HG03103 (cell line): ENCODE data around the gene SRGAP1.
A peak's percentile ranks its signal among the peaks of the same experiment; 100 is the strongest.

Experiments
- ATAC-seq: cut with Tn5 transposase; IDR thresholded peaks from one replicate; pipeline ENCODE4 v1.9.1; 2021; ENCODE audit warnings: low read depth; ENCODE audit not compliant: unreplicated experiment

The SRGAP1 gene

DNA sequence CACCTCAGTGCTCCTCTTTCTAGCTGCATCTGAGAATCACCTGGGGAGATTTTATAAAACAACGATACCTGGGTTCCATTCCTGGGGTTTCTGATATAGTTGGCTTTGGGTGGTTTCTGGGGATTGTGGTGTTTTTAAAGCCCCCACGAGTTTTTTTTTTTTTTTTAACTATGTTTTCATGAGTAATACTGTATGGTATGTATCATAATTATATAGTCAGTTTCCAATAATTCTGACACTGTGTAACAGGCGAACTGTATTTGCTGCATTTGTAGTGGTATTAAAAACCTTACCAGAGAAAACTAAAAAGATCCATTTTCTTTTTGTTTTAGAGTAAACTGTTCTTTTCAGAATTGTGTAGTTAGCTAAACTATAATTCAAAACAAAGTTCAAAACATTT is 84.9 kb downstream of the SRGAP1 start:
- ATAC-seq, result no peak

DNA sequence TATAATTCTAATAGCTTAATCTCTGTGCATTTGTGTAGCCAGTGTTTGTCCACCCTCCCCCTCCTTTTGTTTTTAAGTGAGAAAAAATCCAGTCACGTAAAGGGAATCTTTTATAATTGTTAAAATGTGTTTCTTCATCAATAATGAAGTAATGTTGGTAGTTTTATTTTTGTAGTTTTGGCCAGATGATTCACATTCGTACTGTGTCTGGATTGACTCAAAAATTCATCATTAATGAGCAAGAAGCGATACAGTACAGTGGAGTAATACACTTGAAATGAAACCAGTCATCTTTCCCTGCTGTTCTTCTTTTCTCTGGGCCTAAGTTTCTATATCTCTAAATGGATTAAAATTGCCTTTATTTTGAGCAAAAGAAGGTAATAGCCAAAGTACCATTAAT is 86.5 kb downstream of the SRGAP1 start:
- ATAC-seq, result no peak

DNA sequence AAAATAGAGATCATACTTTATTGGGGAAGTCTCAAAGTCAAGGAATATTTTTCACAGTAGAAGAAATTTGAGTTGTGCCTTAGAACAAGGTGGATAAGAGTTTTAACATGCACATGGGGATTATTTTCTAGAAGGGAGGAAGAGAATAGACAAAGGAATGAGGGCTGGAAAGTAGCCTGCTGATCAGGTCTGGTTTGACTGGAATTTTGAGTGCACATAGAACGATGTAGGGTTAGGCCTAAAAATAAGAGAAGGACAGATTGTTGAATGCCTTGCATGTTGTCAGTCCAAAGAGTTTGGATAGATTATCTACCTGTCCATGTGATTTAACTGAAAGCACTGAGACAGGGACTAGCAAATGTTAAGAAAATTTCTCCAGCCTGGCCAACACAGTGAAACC is 87.2 kb downstream of the SRGAP1 start:
- no peak for ATAC-seq

DNA sequence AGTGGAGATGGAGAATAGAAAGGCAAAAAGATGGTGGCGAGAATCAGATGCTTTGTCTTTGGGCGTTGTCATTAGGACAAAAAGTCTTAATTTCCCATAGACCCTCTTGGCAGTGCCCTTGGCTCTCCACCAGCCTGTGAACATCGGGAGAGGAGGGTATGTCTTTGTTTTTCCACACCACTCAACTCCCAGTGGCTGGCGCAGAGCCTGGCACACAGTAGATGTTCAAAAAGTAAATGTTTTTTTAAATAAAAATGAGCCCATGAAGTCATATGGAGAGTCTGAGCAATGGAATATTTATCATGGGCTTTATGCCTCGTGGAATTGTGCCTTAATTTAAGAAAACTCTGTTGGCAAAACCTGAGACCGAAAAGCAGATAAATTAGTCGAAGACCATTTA is 90.4 kb downstream of the SRGAP1 start:
- no peak for ATAC-seq

DNA sequence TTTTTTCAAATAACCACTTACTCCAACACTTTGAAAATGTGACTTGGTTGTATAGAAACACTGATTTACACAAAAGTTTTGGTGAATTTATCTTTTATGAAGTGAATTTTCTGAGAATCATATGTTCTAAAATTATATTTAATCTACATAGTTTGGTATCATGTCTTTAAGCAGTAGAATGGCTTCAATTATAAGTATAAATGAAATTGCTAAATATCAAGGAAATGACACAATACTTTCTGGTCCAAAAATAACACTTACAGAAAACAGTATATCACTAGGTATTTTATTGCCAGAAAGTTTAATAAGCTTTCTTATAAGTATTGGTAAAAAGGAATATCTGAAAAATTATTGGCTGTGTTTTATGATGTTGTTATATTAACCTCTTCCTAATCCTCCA is 90.9 kb downstream of the SRGAP1 start:
- no peak for ATAC-seq

DNA sequence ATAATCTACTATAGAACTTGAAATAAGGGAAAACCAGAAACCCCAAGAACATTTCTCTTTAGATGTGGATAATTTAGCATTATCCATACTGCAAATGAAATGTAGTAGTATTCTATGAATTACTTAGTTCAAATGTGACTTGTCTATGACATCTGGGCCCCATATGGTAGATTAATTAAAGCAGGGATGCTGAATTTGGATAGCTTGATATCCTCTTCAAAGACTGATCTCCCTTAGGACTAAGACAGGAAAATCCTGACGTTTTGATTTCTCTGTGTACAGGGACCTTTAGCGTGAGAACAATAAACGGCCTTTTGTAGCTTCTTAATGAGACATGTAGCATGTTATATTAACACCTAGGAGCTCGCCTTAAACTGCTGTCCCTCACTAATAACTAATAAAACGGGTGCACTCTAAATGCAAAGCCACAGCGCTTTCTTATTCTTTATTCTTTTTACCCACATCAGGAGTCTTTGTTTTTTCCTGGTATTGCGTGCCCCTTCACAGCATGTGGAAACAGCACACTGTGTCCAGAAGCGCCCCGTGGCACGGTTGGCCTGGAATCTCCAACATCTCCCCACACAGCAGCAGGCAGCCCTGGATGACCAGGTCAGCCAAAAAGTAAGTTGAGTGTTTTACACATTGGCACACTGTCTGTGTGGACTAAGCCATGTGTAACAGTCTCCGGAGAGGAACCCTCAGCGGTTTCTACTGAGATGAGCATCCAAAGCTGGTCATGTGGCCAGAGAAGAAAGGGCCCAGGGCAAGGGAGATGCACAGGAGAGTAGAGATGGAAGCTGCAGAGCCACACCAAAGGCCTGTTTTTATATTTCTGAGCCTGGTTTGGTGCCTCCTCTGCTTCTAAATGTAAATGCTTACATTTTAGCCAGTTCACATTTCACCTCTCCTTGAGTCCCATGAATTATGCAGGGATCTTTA is 93.1 kb downstream of the SRGAP1 start:
- no peak for ATAC-seq

DNA sequence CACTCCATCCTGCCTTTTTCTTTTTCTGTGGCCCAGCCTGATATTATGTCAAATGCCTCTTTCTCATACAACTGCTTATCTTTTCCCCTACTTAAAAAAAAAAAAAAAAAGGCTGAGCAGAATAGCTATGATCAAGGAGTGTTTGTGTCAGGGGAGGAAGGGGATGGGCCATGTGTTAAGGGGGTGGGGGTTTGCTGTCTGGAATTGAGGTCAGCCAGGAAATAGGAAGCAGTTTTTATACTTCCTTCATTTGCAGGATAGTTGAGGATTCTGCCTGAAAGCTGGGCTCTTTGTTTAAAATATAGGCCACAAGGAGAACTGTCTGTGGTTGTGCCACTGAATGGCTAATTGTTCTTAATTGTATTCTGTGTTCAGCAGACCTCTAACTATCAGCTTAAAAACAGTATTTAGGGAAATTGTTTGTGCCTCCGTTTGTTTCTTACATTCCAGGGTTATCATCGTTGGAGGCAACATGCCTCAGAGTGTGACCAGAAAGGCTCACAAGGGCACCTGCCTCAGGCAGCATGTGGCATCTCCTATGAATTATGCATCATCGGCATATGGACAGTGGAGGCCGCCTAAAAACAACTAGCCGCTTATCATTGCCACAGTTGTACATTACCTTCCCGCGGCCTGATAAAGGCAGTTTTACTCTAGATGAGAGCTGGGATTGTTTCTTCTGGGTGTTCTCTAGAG is 96.0 kb downstream of the SRGAP1 start:
- ATAC-seq, result no peak

DNA sequence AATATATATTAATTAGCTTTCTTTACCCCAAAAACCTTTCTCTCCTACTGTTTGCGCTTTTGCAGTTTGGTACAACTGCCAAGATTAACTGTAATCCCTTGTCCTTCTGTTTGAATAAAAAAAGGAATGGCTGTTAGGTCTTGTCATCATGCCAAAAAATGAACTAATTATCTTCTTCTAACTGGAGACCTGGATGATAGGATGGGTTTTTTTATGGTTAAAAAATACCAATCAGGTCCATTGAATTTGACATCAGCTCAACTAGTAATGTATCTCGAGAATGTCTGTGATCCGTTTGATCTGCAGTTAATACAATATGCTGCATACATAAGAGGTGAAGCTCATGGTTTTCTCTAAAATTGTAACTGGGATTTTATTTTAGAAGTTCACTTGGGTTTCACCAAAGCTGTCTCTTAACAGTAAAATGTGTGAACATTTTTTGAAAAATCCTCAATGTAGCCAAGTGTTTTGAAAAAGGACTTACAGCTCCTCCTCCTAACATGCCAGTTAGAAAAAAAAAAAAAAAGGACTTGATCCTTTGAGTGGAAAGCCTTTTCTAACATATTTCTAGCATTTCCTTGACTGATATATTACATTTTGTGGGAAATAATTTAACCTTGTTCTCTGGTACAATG is 96.8 kb downstream of the SRGAP1 start:
- ATAC-seq, result no peak

DNA sequence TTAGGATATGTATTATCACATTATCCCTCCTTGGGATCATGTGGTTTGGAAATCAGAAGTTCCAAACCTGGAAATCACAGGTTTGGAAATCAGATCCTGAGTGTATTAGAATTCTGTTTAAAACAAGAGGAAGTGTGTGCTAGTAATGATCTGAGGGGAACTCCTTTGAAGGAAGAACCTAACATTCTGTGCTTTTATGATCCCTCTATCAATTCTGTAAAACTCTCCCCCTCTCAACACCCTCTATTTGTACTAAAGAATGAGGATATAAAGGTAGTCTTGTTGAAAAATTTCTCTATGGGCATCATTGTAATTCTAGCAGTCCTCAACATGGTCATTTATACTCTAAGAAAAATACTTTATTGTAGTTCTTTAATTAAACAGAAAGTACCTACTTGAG is 97.4 kb downstream of the SRGAP1 start:
- no peak for ATAC-seq

DNA sequence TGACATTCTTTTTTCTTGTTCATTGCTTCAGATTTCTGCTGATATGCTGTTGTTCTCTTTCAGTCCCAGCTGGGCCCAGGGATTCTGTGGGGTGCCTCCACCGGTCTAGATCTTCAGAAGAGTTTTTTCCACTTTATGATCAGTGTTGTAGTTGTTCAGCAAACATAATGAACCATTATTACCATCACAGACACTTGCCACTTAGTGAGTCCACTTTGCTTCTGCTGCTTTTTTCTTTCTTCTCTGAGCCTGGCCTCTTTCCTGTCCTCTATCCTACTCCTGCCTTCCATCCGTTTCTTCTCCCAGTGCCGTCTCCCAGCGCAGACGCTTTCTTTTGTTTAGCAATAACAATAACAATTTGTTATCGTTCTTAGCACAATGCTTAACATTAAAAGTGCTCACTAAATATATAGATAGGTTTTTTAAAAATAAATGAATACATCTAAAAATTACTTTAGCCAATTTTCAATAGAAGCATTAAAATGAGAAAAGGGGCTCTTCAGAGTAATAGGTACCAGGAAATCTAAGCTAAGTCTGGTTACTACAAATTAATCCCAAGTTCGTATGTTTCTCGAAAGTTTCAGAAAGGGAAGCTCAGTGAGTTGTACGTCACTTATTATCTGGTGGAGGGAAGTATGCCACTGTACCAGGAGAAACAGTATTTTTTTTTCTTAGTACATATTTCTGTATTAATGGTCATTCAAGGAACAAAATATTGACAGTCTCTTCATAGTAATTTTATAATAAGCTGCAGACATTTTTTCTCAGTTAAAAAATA is 98.2 kb downstream of the SRGAP1 start:
- no peak for ATAC-seq

DNA sequence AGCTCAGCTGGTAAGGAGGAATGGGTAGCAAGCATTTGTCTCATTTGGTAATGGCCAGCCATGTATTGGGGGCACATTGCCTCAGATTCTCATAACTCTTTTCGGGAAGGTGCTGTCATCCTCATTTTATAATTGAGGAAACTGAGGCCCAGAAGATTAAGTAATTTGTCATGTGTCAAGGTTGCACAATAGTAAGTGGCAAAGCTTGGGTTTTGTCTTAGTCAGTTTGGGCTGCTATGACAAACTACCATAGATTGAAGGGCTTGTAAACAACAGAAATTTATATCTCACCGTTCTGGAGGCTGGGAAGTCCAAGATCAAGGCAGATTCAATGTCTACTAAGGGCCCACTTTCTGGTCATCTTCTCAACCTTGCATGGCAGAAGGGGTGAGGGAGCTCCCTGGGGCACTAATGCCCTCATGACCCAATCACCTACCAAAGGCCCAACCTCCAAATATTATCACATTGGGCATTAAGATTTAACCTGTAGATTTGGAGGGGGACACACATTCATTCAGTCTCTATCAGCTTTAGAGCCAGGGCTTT is 99.6 kb downstream of the SRGAP1 start:
- no peak for ATAC-seq

DNA sequence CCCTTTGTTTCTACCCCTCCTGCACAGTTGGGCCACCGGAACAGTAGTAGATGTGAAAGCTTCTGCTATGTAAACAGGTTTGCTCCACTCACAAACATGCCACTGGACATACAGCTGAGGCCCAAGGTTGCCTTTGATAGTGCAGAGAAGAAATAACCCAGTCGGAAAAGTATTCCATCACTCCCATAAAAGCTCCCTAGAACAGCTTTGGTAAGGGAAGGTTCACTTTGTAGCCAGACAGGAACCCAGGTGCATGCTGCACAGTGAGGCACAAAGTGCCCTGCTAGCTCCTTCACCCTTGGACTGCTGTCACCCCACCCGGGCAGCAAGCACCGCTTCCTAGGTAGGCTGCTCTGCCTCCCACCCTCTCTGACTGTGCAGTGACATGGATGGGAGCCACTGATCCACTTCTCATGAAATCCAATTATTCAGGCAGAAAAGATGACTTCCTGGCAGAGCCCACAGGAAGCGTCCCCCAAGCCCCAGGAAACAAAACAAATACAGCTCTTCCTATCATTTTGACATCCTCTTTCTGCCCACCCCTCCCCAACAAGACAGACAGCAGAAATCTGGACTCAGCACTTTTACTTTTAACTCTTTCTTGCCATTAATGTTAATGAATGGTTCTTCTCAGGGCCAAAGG is 100.2 kb downstream of the SRGAP1 start:
- no peak for ATAC-seq

DNA sequence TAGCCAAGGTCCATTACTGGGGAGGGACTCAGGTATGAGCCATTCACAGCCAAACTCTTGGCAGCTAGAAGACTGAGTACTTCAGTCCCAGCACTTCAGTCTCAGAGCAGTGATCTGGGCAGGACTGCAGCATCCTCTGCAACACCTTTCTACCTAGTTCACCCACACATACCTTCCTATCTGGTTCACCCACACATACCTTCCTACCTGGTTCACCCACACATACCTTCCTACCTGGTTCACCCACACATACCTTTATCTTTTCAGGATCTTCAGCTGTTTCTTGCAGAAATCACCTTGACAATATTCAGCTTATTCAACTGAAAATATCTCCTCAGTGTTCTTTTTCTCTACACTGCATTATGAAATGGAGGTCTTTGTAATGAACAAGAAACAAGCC is 101.3 kb downstream of the SRGAP1 start:
- no peak for ATAC-seq

DNA sequence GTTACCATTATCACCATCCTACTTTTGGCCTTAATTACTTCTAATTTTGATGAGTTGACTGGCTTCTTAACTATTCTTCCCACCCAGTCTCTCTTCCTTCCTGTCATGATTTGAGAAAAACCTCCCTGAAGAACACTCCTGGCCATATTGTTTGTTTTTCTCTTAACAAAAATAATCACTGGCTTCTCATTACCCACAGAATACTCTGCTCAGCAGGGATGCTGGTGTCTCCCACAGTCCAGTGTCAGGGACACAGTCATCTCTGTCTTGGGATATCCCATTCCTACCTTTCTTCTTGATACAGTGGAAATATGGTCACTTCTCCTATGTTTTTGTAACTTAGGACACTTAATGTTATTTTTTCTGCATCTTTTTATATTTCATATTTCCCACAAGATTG is 103.7 kb downstream of the SRGAP1 start:
- ATAC-seq, result no peak

DNA sequence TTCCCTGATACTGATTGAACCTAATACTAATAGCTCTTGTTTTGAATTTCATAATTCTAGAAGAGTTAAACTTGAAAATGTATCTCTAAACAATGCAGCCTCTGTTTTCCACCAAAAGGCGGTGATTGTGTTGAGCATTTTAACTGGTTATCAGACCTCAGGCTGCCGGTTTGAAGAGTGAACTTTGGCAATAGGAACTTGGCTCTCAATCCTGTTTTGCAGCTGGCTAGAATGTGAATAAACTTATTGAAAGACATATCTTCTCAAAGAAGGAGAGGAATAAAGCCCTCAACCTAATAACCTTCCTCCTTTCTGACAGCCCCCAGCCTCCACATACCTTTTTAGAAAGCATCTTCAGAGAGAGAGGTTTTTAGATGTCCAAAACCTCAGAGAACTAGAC is 105.4 kb downstream of the SRGAP1 start:
- no peak for ATAC-seq

DNA sequence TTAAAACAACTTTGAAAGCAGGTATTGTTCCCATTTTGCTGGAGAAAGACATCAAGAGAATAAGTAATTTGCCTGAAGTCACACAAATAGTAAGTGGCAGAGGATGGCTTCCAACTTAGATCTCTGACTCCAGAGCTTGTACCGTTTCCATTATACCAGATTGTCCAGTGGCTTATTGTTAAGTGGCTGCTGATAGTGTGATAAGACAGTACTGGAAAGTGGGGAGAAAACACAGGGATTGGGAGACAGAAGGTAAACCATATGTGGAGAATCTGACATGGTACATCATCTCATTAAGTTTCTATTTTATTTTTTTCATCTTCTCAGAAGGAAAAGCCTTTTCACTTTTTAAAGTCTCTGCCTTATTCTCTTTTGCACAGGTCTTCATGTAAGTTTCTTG is 108.5 kb downstream of the SRGAP1 start:
- ATAC-seq, result no peak

DNA sequence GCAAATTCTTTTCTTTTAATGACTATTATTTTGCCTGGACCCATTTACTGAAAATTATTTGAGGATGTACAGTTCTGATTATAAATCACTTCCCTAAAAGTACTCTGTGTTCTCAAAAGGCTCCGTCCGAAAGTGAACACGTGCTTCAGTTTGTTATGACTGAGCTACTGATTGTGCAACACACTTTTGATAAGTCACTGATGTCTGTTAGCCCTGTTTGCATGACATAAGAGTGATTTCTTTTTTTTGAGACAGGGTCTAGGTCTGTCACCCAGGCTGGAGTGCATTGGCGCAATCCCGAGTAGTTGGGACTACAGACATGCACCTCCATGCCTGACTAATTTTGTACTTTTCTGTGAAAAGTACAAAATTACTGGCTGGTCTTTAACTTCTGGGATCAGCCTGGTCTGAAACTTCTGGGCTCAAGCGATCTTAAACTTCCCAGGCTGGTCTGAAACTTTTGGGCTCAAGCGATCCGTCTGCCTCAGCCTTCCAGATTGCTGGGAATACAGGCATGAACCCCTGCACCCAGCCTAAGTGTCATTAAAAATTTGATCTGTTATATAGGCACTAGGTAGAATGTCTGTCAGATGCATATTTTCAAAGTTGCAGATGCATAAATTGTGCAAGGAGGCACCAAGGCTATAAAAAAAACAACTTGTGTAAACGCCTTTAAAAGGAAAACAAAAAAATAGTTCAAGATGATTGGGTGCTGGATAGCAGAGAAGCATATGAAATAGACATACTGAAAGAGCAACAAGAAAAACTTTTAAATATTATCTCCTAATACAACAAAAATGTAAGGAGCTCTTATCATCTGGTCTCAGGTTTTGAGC is 111.5 kb downstream of the SRGAP1 start:
- peak; percentile 61 for ATAC-seq

DNA sequence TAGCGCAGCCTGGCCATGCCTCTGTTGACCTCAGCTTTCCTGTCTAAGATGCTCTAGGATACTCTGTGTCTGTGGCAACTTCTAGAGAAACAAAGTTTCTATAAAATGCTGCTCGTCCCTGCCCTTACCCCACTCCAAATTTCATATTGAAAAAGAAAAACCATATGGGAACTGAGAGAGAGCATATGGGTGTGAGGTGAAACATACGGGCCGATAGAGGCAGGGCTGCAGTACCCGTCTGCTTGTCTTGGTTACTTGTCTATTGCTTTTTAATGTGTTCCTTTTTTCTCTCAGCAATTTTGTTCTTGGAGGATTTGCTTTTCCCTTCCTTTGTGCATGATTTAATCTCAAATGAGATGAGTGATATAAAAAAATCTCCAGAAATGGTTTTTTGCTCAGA is 113.0 kb downstream of the SRGAP1 start:
- no peak for ATAC-seq
